Keratinocyte (primary cell): ENCODE data around the gene CTSS.

Experiments used
- CTCF ChIP-seq, 3 experiments: IDR thresholded peaks in 1 of 3; conservative IDR thresholded peaks in 1 of 3; optimal IDR thresholded peaks in 1 of 3; 2 replicates in 2 of 3; 3 replicates in 1 of 3; pipeline versions ENCODE3 to v1.5.1; 2011; ENCODE audit warnings: low read length in 3 of 3, mild to moderate bottlenecking in 3 of 3, moderate library complexity in 2 of 3, control low read depth in 1 of 3, inconsistent platforms in 1 of 3; ENCODE audit not compliant: insufficient read depth in 2 of 3; ENCODE audit errors: extremely low read depth in 1 of 3
- EZH2 ChIP-seq: IDR thresholded peaks from one replicate; pipeline ENCODE4 v1.6.1; 2012; ENCODE audit warnings: inconsistent platforms, mild to moderate bottlenecking, low read length, moderate library complexity

- peak; percentile 87 to 92 (median 91) for TF ChIP-seq CTCF (optimal IDR thresholded peaks at IDR 0.05 in 1 of 3, IDR thresholded peaks at IDR 0.05 in 1 of 3, conservative IDR thresholded peaks at IDR 0.05 in 1 of 3; ENCODE audit: extremely low read depth in 1 of 3, insufficient read depth in 2 of 3, low read length in 3 of 3)
- TF ChIP-seq EZH2 = no peak
Observed at GRCh38 chr1:150813028-150813707, 47.6 kb upstream of the CTSS start.
